DMS114 treated with DMSO at 0.1 percent for 48 hours (cell line): ENCODE data around the gene KLF11.
"Not testable (repeated sequence)": the region's sequence is repeated elsewhere in the genome, so short reads cannot be mapped to it uniquely, and the experiment has no call there.

ENCODE experiments used
- DNase-seq: peaks from one replicate; lab custom pipeline; 2025; ENCODE audit not compliant: unreplicated experiment; lab: John Stamatoyannopoulos, UW

The KLF11 gene

DNA sequence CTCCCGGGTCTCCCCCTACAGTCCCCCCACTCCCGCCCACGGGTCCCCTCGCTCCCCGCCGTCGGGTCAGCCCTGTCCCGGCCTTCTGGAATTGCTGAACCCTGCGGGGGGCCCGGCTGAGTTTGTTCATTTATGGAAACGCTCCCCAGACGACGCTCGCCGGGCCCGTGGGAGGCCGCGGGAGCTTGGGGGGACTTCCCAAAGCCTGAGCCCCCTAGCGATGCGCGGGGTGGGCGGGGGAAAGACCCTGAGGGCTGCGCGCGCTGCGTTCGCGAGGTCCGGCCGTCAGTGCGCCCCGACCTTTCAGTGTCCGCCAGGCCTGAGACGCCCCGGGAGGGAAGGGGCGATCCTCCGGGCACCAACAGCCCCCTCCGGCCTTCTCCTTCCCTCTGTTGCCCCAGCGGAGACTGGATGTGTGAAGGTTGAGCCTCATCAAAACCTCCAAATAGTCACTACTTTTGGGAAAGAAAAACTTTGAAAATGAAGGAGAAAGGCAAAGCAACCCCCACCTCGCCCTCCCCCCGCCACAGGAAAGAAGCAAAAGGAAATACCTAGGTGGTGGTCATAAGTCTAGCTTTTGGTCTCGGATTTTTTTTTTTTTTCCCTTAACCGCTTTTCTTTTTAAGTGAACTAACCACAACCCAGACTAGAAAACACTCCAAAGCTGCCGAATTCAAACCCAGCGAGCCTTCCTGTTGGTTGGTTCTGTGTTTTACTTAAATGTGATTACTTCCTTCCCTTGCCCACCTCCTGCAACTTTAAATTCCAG, 37.4 kb downstream of the KLF11 start:
- no peak for DNase-seq

DNA sequence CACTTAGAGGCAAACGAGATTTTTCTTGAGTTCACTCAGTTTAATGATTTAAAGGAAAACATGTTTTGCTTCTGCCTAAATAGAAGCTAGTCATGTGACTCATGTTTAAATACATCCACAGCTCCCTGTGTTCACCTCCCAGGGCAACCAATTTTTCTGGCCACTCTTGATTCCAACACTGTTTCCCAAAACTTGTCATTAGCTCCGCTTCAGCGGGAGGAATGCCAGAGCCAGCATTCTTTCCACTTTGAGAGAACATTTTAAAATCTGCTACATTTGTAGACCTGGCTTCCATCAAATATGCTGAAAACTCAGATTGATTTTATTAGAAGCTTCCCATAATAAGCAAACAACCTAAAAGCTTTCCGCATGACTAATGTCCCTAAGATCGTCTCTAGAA, 39.7 kb downstream of the KLF11 start:
- no peak for DNase-seq

DNA sequence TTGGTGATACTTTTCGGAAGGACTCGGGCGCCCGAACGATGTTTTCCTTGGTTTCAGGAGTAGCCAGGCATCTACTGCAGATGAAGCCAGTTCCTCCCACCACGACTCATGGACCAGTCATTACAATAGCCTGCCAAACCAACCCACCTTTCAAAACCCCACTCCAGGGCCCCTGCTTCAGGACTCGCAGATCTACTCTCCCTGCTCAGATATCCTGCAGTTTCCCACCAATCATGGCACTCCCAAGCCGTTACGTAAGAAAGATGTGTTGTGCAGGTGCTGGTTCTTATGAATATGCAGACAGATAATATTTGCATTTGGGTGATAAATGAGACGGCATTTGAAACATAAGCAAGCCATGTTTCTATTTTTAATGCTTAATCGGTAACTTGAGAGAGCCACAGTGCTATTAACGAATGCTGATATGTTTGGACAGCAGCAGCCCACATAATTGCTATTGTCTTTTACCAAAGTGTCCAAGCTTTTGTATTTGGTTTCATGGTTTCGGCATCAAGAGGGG, 40.4 kb downstream of the KLF11 start:
- no peak for DNase-seq

DNA sequence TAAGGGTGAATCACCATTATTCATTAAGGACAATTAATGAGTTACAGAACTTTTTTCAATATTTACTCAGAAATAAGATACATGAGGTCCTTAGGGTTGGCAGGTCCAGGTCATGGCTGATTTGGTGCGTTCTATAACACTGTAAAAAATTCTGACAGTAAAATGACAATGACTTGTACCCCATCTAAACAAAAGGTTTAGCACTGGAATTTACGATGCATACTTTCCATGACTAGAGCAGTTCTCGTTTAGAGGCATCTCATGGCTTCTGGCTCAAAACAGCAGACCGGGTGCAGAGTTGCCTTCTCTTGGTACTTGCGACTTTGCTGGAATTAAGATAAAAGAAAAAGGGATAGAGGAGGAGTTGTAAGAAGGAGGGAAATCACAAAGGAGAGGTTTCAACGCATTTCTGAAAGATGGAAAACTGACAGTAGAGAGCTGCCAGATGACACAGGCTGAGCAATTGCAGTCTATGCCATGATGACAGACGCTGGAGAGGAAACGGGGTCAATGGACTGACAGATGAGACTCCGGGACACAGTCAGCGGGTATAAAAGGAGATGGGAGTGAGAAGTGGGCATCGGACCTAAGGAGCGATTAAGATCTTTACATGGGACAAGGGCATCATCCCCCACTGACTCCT, 41.0 kb downstream of the KLF11 start:
- no peak for DNase-seq

DNA sequence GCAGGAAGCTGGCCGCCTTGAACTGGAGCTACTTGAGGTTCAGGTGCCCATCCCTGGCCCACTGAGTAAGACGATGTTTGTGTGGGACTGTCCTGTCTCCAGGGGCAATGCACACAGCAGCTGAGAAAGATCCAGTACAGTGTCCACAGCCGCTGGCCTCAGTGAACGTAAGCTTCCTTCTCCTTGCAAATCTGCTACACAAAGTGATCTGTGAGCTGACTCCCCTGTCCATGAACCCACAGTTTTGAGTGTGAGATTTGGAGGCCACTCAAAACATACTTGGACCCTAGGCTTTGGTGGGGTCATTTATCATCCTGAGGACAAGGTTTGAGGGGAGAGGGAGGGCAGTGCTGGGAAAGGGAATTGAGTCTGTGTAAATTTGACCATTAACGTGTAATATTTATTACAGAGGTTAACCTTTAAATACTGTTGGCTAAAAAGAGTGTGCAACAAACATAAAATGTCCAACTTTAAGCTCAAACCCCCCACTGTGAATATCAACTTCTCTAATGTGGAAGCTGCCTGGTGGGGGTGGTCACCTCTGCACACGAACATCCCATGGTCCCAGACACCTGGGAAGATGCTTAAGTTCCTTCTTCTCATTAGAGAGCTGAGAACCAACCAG, 41.8 kb downstream of the KLF11 start:
- DNase-seq, result no peak

DNA sequence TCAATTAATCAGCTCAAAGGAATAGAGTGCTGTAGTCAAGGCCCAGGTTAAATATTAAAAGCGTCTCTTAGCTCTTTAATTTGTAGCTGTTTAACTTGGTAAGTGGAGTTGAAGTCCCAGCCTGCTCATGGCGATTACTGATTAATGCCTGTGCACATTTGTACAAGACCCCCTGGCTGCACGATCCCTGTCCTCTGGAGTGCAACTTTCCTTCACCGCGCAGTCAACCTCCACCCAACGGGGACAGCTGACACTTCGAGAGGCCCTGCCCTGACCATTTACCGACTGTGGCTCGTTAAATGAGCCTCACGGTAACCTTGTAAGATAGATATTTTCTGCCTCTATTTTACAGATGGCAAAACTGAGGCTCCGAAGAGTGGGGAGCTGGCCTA, 42.3 kb downstream of the KLF11 start:
- no peak for DNase-seq

DNA sequence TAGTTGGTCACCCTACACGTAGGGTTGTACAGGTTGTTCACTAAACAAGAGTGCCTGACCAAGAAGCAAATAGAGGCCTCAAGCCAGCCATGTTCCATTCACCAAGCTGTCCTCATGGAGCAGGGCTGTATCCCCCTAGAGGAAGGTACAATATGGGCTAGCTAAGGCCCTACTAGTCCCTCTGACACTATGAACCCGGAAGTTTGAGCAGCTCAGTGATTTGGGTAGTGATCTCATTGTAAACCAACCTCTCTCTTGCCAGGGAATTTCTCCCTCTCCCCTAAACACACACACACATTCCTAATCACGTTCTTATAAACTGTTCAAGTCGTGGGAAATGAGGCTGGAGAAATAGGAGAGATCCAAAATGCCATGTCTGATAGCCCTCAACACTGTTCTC, 43.6 kb downstream of the KLF11 start:
- no peak for DNase-seq

DNA sequence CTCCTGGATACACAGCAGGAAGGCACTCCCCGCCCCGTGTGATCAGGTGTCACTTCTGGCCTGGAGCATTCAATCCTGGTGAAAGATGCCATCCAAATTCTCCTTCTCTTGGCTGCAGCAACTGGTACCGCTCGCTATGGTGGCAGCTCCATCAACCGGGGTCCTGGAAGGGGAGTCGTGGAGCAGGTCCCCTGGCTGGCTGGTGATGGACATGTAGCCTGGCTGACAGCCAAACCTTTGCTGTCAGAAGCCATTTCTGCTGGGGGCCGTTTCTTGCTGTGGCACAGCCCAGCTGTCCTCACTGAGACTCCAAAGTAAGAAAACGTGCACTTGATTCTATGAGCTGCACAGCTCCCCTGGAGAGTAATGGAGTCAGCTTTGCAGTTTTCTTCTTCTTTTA, 44.0 kb downstream of the KLF11 start:
- no peak for DNase-seq

DNA sequence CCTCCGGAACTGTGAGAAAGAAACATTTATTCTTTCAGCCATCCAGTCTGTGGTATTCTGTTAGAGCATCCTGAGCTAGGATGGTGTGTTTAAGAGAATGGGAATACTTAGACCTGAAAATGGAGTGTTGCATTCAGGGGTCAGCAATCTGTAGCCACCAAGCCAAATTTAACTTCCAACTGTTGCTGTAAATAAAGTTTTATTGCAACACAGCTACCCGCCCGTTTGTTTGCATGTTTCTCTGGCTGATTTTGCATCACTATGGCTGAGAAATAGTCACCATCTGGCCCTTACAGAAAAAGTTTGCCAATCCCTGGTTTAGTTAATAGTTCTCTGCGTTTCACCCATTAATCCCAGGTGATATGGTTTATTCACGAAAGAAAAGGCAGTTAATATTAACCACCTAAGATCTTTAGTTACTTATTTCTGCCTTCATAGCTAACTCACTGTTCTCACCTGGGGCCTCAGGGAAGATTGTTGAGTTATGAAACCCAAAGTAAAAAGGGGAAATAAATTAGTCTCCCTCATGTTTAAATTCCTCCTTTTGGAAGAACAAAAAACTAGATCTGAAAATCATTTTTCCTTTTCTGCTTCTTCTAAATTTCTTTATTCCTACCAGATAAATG, 46.3 kb downstream of the KLF11 start:
- DNase-seq, result no peak

DNA sequence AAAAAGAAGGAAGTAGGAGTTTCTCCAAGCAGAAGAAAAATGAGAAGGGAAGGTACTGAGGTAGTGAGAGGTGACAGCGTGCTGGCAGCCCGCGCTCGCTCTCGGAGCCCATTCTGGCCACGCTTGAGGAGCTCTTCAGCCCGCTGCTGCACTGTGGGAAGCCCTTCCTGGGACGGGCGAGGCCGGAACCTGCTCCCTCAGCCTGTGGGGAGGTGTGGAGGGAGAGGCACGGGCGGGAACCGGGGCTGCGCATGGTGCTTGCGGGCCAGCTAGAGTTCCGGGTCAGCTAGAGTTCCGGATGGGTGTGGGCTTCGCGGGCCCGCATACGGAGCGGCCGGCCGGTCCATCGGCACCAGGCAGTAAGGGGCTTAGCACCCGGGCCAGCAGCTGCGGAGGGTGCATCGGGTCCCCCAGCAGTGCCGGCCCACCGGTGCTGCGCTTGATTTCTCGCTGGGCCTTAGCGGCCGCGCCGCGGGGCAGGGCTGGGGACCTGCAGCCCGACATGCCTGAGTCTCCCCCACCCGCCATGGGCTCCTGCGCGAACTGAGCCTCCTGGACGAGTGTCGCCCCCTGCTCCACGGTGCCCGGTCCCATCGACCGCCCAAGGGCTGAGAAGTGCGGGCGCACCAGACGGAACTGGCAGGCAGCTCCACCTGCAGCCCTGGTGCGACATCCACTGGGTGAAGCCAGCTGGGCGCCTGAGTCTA, 48.0 kb downstream of the KLF11 start:
- no peak for DNase-seq

DNA sequence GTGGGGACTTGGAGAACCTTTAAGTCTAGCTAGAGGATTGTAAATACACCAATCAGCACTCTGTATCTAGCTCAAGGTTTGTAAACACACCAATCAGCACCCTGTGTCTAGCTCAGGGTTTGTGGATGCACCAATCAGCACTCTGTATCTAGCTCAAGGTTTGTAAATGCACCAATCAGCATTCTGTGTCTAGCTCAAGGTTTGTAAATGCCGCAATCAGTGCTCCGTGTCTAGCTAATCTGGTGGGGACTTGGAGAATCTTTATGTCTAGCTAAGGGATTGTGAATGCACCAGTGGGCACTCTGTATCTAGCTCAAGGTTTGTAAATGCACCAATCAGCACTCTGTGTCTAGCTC, 48.5 kb downstream of the KLF11 start:
- DNase-seq, result not testable (repeated sequence)

DNA sequence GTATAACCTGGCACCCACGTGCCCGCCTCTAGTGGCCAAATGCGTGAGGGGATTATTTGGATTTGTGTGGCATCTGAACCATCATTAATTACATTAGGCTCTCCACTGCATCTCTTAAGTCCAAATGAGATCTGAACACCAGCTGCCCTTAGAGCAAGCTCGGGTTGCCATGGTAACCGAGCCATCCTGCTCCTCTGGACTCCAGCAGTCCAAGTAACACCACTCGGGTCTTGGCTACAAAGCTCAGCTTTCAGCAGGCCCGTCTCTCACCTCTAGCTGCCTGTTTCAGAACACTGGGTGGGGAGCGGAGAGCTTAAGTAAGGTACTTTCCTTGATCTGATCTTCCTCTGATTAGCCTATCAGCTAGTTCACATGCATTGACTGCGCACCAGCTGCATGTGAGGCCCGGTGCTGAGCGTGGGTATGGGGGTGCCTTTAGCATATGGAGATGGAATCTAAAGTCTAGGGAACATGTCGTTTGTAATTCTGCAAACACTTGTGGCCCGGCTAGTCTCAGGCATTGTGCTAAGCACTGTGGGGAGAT, 51.0 kb downstream of the KLF11 start:
- DNase-seq, result no peak

DNA sequence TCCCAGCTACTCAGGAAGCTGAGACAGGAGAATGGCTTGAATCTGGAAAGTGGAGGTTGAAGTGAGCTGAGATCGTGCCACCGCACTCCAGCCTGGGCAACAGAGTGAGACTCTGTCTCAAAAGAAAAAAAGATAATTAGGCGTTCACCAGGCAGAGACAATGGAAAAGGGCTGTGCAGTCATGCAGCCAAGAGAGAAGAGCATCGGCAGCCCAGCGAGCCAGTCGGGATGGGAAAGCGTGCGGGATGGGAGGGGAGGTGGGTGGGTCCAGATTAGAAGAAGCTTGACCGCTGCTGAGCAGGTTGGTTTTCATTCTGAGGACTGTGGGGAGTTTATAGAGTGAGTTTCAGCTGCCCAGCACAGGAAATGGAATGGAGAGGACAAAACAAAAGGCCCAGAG, 51.8 kb downstream of the KLF11 start:
- no peak for DNase-seq

DNA sequence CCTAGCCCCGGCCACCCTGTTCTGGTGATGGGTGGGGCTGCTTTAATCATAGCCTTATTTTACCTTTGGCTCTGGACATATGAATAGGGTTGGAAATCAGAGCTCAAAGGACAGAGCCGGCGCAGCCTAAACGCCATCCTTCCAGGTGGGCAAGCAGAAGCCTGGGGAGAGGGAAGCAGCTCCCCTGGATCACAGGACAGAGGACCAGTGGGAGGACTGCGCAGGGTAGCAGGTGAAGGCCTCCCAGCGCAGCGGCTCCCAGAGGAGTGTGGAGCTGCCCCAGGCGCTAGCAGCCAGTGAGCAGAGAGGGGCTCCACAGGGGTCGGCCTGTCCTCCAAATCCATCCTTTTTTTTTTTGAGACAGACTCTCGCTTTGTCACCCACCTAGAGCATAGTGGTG, 53.3 kb downstream of the KLF11 start:
- no peak for DNase-seq

DNA sequence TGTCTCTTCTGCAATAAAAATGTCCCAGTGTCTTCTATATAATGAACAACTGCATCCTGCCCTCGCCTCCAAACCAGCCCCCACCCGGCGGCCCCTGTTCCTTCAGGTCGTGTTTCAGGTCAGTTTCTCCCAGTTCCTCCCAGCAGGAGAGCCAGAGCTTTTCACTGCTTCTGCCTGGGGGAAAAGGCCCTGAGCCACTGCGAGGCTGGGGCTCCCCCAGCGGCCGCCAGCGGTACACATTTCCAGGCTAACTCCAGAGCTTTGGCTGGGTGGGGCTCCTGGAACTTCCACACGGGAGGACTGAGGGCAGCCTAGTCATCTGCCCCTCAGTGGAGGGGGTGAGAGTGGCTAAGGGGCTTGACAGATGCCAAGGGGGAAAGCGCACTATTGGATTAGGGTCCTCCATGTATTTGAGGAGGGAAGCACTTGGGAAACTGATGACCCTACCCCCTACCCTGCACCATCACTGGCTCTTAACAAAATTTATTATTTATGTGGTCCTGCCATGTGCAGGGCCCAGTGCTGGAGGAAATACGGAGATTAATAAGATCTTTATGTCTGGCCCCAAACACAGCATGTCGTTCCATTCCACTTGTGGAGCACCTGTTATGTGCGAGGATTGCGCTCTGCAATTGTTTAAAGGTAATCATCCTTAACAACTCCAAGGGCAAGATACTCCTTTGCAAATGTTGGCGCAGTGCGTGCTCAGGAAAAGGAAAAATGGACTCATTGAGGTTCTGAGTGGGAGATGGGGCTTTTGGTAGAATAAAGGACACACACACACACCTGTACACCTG, 54.2 kb downstream of the KLF11 start:
- peak; percentile 61 for DNase-seq

DNA sequence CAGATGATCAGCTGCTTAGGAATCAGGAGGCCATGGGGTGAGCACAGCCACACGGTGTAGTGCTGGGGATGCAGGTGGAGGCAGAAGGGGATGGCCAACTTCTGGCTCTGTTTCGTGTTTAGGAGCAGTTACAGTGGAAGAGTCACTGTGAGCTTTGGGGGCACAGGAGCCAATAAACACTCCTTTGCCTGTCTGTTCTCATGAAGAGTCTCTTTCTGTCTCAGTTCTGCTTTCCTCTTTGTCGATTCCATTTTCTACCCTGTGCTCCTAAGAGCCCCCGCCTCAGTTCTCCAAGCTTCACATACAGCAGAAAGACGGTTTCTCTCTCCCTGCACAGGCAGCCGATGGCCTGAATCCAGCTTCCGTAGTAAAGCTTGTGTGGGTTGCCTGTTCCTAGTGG, 58.1 kb downstream of the KLF11 start:
- DNase-seq, result no peak

DNA sequence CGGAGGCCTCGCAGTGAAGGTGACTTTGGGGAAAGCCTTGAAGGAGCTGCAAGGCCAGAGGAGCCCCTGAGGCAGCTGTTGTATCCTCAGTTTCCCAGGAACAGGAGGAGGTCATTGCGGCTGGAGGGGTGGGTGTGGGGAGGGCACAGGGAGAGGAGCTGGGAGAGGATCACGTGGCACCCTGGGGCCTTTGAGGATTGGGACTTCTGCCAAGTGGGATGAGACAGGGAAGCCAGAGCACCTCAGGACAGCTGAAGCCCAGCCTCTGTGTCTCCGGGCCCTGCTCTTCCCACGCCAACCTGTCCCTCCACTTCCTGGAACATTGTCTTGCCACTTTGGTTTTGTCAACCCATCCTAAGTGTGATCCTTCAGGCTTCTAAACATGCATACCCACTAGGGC, 59.8 kb downstream of the KLF11 start:
- DNase-seq, result no peak
